Fibroblast of pulmonary artery (primary cell): Measurements from ENCODE around the gene HERC2.

ENCODE experiments used
- DNase-seq: peaks from one replicate; pipeline ENCODE4 v3.0.0-alpha.2; 2010; ENCODE audit warnings: low read depth
- H3K4me3 ChIP-seq: replicated peaks from 2 replicates; pipeline ENCODE4 v1.5.1; 2011; ENCODE audit warnings: low read depth, mild to moderate bottlenecking, control low read depth, low read length, moderate library complexity
- TF ChIP-seq, protein P1 (sequence below): IDR thresholded peaks from 2 replicates; pipeline ENCODE4 v1.5.1; 2011; ENCODE audit warnings: mild to moderate bottlenecking, control low read depth, low read length, inconsistent platforms; ENCODE audit errors: missing control alignments

HERC2 gene

GRCh38 chr15:28098360-28098765 is 223.6 kb downstream of the HERC2 start:
- TF ChIP-seq, protein P1, sequence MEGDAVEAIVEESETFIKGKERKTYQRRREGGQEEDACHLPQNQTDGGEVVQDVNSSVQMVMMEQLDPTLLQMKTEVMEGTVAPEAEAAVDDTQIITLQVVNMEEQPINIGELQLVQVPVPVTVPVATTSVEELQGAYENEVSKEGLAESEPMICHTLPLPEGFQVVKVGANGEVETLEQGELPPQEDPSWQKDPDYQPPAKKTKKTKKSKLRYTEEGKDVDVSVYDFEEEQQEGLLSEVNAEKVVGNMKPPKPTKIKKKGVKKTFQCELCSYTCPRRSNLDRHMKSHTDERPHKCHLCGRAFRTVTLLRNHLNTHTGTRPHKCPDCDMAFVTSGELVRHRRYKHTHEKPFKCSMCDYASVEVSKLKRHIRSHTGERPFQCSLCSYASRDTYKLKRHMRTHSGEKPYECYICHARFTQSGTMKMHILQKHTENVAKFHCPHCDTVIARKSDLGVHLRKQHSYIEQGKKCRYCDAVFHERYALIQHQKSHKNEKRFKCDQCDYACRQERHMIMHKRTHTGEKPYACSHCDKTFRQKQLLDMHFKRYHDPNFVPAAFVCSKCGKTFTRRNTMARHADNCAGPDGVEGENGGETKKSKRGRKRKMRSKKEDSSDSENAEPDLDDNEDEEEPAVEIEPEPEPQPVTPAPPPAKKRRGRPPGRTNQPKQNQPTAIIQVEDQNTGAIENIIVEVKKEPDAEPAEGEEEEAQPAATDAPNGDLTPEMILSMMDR, result no peak
- no peak overlapping the region for H3K4me3 ChIP-seq
- no peak for DNase-seq

DNA sequence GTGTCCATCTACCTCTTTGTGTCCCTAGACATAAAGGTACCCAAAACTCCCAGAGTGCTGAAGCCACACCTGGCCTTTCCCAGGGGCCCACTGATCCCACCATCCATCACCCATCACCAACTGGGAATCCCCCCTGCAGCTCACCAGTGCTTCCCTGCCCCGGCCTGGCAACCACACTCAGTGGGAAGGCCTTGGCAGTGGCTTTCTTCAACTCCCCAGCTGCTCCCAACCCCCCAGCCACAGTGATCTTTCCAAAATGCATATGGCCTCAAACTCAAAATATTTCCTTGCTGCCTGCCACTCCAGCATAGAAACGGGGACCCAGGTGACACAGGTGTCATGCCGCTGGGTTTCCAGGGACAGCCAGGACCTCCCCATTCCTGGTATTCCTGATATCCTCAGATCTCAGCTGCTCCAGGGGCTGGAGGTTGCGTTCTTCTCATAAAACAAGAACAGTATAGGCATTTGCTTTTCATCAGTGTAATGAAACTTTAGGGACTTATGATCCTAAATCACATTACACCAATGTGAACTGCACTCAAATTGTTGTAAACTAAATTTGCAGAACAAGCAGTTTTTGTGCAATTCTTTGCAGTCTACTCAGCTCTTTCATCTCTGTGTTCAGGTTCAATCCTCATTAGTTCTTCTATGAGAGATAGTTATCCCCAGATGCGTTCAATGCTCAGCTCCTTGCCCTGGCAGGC is 224.2 kb downstream of the HERC2 start:
- TF ChIP-seq, protein P1, result no peak
- no peak overlapping the region for H3K4me3 ChIP-seq

GRCh38 chr15:28096670-28097431 is 225.1 kb downstream of the HERC2 start:
- H3K4me3 ChIP-seq, result peak overlapping the region; percentile 51
- TF ChIP-seq, protein P1, result no peak
- DNase-seq, result no peak

More for the DNA sequence above, 224.2 kb downstream of the HERC2 start:
- DNase-seq, result no peak

GRCh38 chr15:28096411-28096669 is 225.6 kb downstream of the HERC2 start:
- TF ChIP-seq, protein P1, result no peak
- peak overlapping the region; percentile 51 for H3K4me3 ChIP-seq
- DNase-seq, result no peak

DNA sequence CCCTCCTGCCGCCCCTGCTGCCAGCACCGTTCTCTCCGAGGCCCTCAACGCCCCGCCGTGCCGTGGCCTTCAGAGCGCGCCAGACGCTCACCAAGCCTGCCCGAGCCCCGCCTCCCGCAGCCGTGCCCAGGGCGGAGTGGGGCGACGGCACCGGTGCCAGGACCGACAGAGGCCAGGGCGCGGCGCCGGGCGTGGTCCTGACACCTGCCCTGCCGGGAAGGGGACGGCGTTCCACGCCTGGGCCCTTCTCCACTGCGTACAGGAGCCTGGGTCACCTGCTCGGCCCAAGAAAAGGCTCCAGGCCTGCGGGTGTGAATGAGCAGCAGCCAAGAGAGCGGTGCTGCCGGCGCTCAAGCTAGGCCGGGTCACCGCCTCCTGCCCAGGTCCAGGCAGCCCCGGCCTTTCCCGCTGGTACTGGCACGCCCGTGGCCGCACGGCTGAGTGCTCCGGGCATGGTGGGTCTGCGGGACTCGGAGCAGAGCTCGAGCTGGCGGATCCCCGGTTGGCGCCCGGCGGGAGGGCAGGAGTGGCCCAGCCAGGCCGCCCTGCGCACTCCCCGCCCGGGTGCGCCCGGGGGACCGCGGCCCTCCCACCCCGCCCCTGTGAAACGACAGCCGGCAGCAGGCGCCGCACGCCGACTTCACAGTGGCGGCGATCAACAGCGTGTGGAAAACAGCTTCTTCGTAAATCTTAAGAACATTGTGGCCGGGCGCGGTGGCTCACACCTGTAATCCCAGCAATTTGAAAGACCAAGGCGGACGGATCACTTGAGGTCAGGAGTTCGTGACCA is 227.1 kb downstream of the HERC2 start:
- DNase-seq, result no peak
- TF ChIP-seq, protein P1, result no peak
- peak overlapping the region; percentile 51 for H3K4me3 ChIP-seq

DNA sequence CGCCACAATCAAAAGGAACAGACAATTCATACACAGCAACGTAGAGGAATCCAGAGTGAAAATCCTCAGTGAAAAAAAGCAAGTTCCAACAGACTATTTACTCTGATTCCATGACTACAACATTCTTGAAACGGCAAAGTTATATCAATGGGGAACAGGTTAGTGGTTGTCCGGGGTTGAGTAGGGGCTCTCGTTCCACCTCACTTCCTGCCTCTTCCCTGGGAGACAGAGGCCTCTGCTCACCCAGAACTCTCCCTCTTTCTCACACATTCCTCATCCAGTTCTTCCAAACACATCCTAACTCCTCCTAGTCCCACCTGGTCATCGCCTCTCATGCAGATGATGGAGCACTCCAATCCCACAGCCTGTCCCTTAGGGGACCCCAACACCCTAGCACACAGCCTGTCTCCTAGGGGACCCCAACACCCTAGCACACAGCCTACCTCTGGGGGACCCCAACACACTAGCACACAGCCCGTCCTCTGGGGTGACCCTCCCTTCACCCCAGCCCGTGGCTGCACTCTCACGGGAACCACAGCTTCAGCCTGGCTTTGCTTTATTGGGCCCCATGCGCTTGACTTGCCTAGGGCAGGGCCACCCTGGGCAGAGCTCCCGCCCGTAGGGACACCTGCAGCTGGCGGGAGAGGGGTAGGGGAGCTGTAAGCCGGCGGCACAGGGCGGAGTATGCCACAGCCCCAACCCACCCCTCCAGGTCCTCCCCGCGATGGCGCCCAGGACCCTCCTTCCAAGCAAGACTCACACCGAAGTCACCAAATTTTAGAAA is 228.0 kb downstream of the HERC2 start:
- no peak for DNase-seq
- TF ChIP-seq, protein P1, result no peak
- H3K4me3 ChIP-seq, result no peak overlapping the region
